ENCODE measurements around the gene SCAMP5. TPM values are rescaled to one million over a fixed set of nuclear protein-coding genes. Genes with fewer than 3 reads are reported as not detected.

Gene SCAMP5
- total RNA-seq, 5 donors from 2014 or later (not counting 1 experiment from before 2014, with no cell fraction given) = 0.26 to 8.2 (median 0.51) TPM

DNA sequence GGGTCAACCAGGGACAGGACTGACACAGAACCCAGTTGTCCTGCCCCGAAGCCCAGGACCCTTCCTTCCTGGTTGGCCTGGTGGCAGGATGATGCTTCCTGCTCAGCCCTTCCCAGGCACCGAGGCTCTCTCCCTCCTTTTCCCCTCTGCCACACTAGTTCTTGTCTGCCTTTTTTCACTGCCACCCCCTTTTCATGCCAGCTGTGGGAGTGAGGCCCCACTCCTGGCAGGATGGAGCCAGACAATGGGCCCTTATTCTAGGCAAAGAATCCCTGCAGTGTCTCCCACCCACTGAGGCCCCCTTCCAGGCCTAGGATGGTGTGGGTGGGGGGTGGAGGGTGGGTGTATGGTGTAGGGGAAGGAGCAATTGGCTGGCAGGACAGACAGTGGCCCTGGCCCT is 1.1 kb upstream of the SCAMP5 start:
- peaks cover 10 to 18% (median 16%) of the 10 kb centered on the region in 3 donors for H3K4me1 Mint-ChIP-seq
- H3K4me3 ChIP-seq (ENCODE audit: control insufficient read depth in 1 of 2, extremely low read depth in 1 of 2, low read length in 1 of 2) = no peak overlapping the region
- no peaks in the 10 kb centered on the region for H3K36me3 Mint-ChIP-seq
- ChIA-PET CTCF (no interaction called here), POLR2A (no interaction called here)
- H3K4me3 Mint-ChIP-seq = peak overlapping the region in 1 of 3 donors; percentile 85
- no peaks in the 10 kb centered on the region for H3K9me3 ChIP-seq
- ATAC-seq (replicated peaks in 1 of 4) = no peak
- peaks cover 0 to 19% of the 10 kb centered on the region in 2 experiments for H3K4me1 ChIP-seq (ENCODE audit: control insufficient read depth in 1 of 2, extremely low read depth in 1 of 2, insufficient read depth in 2 of 2, low read length in 2 of 2)
- H3K27me3 ChIP-seq (replicated peaks in 1 of 2; ENCODE audit: control insufficient read depth in 2 of 2, extremely low read depth in 1 of 2, insufficient read depth in 2 of 2, low read length in 1 of 2) = peaks cover 0 to 43% of the 10 kb centered on the region in 2 experiments
- no peak overlapping the region for H3K27ac Mint-ChIP-seq
- H3K27ac ChIP-seq (ENCODE audit: low read length) = no peak overlapping the region
- H3K36me3 ChIP-seq (ENCODE audit: control insufficient read depth in 2 of 2, extremely low read depth in 1 of 2, insufficient read depth in 1 of 2, low read length in 1 of 2) = no peaks in the 10 kb centered on the region
- 86% methylated on average over 2 of the region's 2 CpGs for WGBS (ENCODE audit: insufficient coverage)
- peaks cover 25 to 30% of the 10 kb centered on the region in 2 donors for H3K27me3 Mint-ChIP-seq
- no peak for DNase-seq
- H3K9me3 Mint-ChIP-seq = no peaks in the 10 kb centered on the region

DNA sequence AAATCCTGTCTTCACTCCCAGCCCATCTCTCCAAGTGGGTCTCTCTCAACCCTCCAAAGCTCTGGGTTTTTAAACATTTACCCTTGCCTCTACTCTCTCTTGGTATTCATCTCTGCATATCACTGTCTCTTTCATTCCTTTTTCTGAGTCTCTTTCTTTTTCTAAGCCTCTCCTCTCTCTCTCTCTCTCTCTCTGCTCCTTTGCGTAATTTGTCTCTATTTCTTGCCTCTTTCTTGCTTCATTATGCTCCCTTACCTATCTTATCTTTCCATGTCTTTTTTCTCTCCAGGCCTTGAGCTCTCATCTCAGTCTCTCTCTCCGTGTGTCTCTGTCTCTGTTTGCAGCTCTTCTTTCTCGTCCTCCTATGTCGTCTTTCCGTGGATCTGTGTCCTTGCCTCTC is 678 bp upstream of the SCAMP5 start:
- Mint-ChIP-seq H3K9me3 (no peaks in the 10 kb centered on the region), H3K4me1 (peaks cover 10 to 18% (median 16%) of the 10 kb centered on the region in 3 donors), H3K27ac (no peak overlapping the region), H3K27me3 (peaks cover 27 to 32% of the 10 kb centered on the region in 2 donors), H3K4me3 (peak overlapping the region; percentile 77 to 85 (median 78)), H3K36me3 (no peaks in the 10 kb centered on the region)
- peaks cover 0 to 48% of the 10 kb centered on the region in 2 experiments for H3K27me3 ChIP-seq (replicated peaks in 1 of 2; ENCODE audit: control insufficient read depth in 2 of 2, extremely low read depth in 1 of 2, insufficient read depth in 2 of 2, low read length in 1 of 2)
- peaks cover 0 to 19% of the 10 kb centered on the region in 2 experiments for H3K4me1 ChIP-seq (ENCODE audit: control insufficient read depth in 1 of 2, extremely low read depth in 1 of 2, insufficient read depth in 2 of 2, low read length in 2 of 2)
- H3K27ac ChIP-seq (ENCODE audit: low read length) = no peak overlapping the region
- 97% methylated on average over 3 of the region's 5 CpGs for WGBS (ENCODE audit: insufficient coverage)
- ATAC-seq (replicated peaks in 1 of 4) (no peak), DNase-seq (no peak)
- no peaks in the 10 kb centered on the region for H3K36me3 ChIP-seq (ENCODE audit: control insufficient read depth in 2 of 2, extremely low read depth in 1 of 2, insufficient read depth in 1 of 2, low read length in 1 of 2)
- ChIA-PET CTCF (interaction anchor here (0.9 to 1.5 kb wide), 3 partner anchors 29 to 207 kb away, joined by 3 read pairs; partner anchors contain the start of genes CPLX3 (in 1 of the 2) and PPCDC (in 1 of the 2)), POLR2A (interaction anchor here in 1 of 2 donors (0.7 kb wide), 1 partner anchor 167 kb away, joined by 5 read pairs; no protein-coding TSS in a partner anchor)
- H3K4me3 ChIP-seq (ENCODE audit: control insufficient read depth in 1 of 2, extremely low read depth in 1 of 2, low read length in 1 of 2) = peak overlapping the region in 1 of 2 donors; percentile 66
- H3K9me3 ChIP-seq = no peaks in the 10 kb centered on the region

DNA sequence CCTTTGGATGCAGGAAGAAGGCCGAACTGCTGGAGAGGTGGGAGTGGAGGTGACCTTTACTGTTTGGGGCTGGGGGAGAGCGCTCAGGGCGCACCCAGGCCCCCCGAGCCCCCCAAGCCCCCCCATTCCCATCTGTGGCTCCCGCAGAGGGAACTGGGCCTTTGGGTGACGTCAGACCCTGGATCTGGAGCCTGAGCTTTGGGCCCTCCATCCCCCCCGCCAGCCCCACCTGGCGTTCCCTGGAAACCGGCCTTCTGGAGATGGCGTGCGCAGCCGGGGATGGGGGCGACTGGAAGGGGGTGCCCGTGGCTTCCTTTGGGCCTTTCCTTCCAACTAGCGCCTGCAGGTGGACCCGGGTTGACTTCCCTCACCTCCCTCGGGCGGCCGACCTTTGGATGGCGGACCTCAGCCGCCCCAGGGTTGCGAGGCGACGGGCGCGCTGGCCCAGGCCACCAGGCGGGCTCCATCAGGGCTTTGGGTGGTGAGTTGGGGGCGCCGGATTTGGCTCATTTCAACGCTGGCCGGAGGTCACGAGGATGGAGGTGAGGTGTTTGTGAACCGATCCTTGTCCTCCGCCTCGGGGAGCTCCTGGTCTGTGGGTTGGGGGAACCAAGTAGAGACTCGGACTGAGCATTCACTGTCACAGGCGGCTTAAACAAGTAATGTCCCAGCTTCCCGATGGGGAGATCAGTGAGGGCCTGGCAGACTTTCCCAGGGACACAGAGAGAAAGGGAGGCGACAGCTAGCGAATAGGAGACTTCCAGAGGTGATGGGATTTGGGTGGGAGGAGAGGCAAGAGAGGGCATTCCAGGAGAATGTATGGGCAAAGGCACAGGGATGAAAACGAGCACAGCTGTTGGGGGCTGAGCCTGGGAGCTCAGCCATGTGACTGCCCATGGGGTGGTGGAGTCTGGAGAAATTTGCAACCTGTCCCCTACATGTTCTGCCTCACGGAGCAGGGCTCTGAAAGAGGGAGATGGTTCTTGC is 709 bp downstream of the SCAMP5 start:
- DNase-seq (peak in 2 of 35 experiments; percentile 3 to 13), ATAC-seq (replicated peaks in 1 of 4) (no peak)
- no peaks in the 10 kb centered on the region for H3K36me3 Mint-ChIP-seq
- CTCF ChIA-PET = interaction anchor here (0.5 to 1.5 kb wide), 7 partner anchors 19 to 361 kb away, joined by 3 to 6 read pairs (median 3); partner anchors contain the start of genes CPLX3 (in 1 of the 2) and PPCDC (in 1 of the 2)
- peaks cover 31 to 34% of the 10 kb centered on the region in 2 donors for H3K27me3 Mint-ChIP-seq
- H3K27me3 ChIP-seq (replicated peaks in 1 of 2; ENCODE audit: control insufficient read depth in 2 of 2, extremely low read depth in 1 of 2, insufficient read depth in 2 of 2, low read length in 1 of 2) = peaks cover 0 to 50% of the 10 kb centered on the region in 2 experiments
- no peak overlapping the region for H3K27ac ChIP-seq (ENCODE audit: low read length)
- no peaks in the 10 kb centered on the region for H3K36me3 ChIP-seq (ENCODE audit: control insufficient read depth in 2 of 2, extremely low read depth in 1 of 2, insufficient read depth in 1 of 2, low read length in 1 of 2)
- no peaks in the 10 kb centered on the region for H3K9me3 ChIP-seq
- H3K27ac Mint-ChIP-seq = no peak overlapping the region
- POLR2A ChIA-PET = no interaction called here
- H3K4me3 Mint-ChIP-seq = peak overlapping the region; percentile 66 to 85 (median 78)
- peak overlapping the region; percentile 66 to 74 for H3K4me3 ChIP-seq (ENCODE audit: control insufficient read depth in 1 of 2, extremely low read depth in 1 of 2, low read length in 1 of 2)
- WGBS (ENCODE audit: insufficient coverage) = 38% methylated on average over 36 of the region's 42 CpGs
- H3K9me3 Mint-ChIP-seq = no peaks in the 10 kb centered on the region
- peaks cover 10 to 18% (median 16%) of the 10 kb centered on the region in 3 donors for H3K4me1 Mint-ChIP-seq
- H3K4me1 ChIP-seq (ENCODE audit: control insufficient read depth in 1 of 2, extremely low read depth in 1 of 2, insufficient read depth in 2 of 2, low read length in 2 of 2) = peaks cover 0 to 19% of the 10 kb centered on the region in 2 experiments

DNA sequence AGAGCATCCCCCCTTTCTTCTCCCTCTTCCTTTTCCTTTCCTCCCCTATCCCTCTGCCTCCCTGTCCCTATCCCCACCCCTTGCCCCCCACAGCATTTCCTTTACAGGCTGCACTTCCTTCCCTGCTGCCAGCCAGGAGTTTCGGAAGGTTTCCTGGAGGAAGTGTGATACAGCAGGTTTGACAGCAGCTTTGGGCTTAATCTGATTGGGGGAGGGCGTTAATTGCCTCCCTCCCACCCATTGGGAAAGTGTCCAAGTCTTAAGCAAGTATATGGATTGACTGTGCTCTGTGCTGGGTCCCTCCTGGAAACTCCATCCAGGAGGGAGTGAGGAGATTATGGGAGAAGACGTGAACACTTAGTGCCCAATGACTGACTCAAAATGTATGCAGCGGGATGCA is 1.8 kb downstream of the SCAMP5 start:
- Histone ChIP-seq H3K36me3 (ENCODE audit: control insufficient read depth in 2 of 2, extremely low read depth in 1 of 2, insufficient read depth in 1 of 2, low read length in 1 of 2) (no peaks in the 10 kb centered on the region), H3K27ac (ENCODE audit: low read length) (no peak overlapping the region), H3K27me3 (replicated peaks in 1 of 2; ENCODE audit: control insufficient read depth in 2 of 2, extremely low read depth in 1 of 2, insufficient read depth in 2 of 2, low read length in 1 of 2) (peaks cover 0 to 45% of the 10 kb centered on the region in 2 experiments), H3K4me3 (ENCODE audit: control insufficient read depth in 1 of 2, extremely low read depth in 1 of 2, low read length in 1 of 2) (no peak overlapping the region), H3K9me3 (no peaks in the 10 kb centered on the region), H3K4me1 (ENCODE audit: control insufficient read depth in 1 of 2, extremely low read depth in 1 of 2, insufficient read depth in 2 of 2, low read length in 2 of 2) (peaks cover 0 to 19% of the 10 kb centered on the region in 2 experiments)
- no peaks in the 10 kb centered on the region for H3K9me3 Mint-ChIP-seq
- POLR2A ChIA-PET = no interaction called here
- ATAC-seq (replicated peaks in 1 of 4) (no peak), DNase-seq (no peak)
- H3K27me3 Mint-ChIP-seq = peaks cover 28 to 31% of the 10 kb centered on the region in 2 donors
- CTCF ChIA-PET = no interaction called here
- no peaks in the 10 kb centered on the region for H3K36me3 Mint-ChIP-seq
- H3K4me1 Mint-ChIP-seq = peaks cover 10 to 18% (median 16%) of the 10 kb centered on the region in 3 donors
- WGBS (ENCODE audit: insufficient coverage) = 88% methylated on average over 2 of the region's 4 CpGs
- peak overlapping the region in 1 of 3 donors; percentile 79 for H3K4me3 Mint-ChIP-seq
- no peak overlapping the region for H3K27ac Mint-ChIP-seq

DNA sequence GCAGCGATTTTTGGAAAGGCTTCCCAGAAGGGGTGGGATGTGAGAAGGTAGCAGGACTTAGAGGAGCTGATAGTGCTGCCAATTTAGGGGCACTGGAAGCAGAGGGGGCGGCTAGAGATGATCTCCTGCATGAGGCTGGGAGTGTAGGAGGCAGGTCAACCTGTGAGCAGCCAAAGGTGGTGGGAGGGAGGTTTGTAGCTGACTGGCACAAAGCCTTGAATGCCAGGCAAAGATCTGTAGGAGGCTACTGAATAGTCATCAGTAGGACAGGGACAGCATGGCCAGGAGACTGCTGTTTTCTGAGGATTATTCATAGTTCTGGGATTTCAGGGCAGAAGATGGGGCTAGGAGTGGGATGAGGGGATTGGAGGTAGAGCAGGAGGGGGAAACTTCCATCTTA is 2.2 kb downstream of the SCAMP5 start:
- no peaks in the 10 kb centered on the region for H3K36me3 Mint-ChIP-seq
- ATAC-seq (replicated peaks in 1 of 4) (no peak), DNase-seq (no peak)
- Histone ChIP-seq H3K9me3 (no peaks in the 10 kb centered on the region), H3K4me3 (ENCODE audit: control insufficient read depth in 1 of 2, extremely low read depth in 1 of 2, low read length in 1 of 2) (no peak overlapping the region), H3K4me1 (ENCODE audit: control insufficient read depth in 1 of 2, extremely low read depth in 1 of 2, insufficient read depth in 2 of 2, low read length in 2 of 2) (peaks cover 0 to 19% of the 10 kb centered on the region in 2 experiments), H3K27me3 (replicated peaks in 1 of 2; ENCODE audit: control insufficient read depth in 2 of 2, extremely low read depth in 1 of 2, insufficient read depth in 2 of 2, low read length in 1 of 2) (peaks cover 0 to 45% of the 10 kb centered on the region in 2 experiments), H3K36me3 (ENCODE audit: control insufficient read depth in 2 of 2, extremely low read depth in 1 of 2, insufficient read depth in 1 of 2, low read length in 1 of 2) (no peaks in the 10 kb centered on the region), H3K27ac (ENCODE audit: low read length) (no peak overlapping the region)
- H3K4me1 Mint-ChIP-seq = peaks cover 10 to 18% (median 16%) of the 10 kb centered on the region in 3 donors
- WGBS (ENCODE audit: insufficient coverage) = 75% methylated on average over 2 of the region's 2 CpGs
- H3K27me3 Mint-ChIP-seq = peaks cover 32 to 33% of the 10 kb centered on the region in 2 donors
- ChIA-PET POLR2A (no interaction called here), CTCF (no interaction called here)
- H3K4me3 Mint-ChIP-seq = peak overlapping the region in 1 of 3 donors; percentile 79
- H3K27ac Mint-ChIP-seq = no peak overlapping the region
- H3K9me3 Mint-ChIP-seq = no peaks in the 10 kb centered on the region

DNA sequence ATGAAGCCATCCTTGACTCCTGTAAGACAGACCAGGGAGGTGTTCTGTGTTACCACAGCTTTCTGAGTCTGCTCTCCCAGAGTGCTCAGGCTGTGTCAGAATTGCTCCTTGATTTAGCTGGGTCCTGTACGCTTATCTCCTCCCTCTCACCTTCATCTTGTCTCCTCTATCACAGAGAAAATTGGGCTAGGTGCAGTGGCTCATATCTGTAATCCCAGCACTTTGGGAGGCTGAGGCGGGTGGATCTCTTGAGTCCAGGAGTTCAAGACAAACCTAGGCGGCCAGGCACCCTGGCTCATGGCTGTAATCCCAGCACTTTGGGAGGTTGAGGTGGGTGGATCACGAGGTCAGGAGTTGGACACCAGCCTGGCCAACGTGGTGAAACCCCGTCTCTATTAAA is 5.9 kb downstream of the SCAMP5 start:
- H3K4me1 ChIP-seq (ENCODE audit: control insufficient read depth in 1 of 2, extremely low read depth in 1 of 2, insufficient read depth in 2 of 2, low read length in 2 of 2) = peaks cover 0 to 5% of the 10 kb centered on the region in 2 experiments
- H3K9me3 ChIP-seq = no peaks in the 10 kb centered on the region
- DNase-seq (no peak), ATAC-seq (replicated peaks in 1 of 4) (no peak)
- Mint-ChIP-seq H3K27me3 (peaks cover 27 to 30% of the 10 kb centered on the region in 2 donors), H3K36me3 (no peaks in the 10 kb centered on the region), H3K27ac (no peak overlapping the region), H3K4me1 (peaks cover 4 to 6% (median 4%) of the 10 kb centered on the region in 3 donors), H3K4me3 (no peak overlapping the region), H3K9me3 (no peaks in the 10 kb centered on the region)
- CTCF ChIA-PET = no interaction called here
- peaks cover 0 to 37% of the 10 kb centered on the region in 2 experiments for H3K27me3 ChIP-seq (replicated peaks in 1 of 2; ENCODE audit: control insufficient read depth in 2 of 2, extremely low read depth in 1 of 2, insufficient read depth in 2 of 2, low read length in 1 of 2)
- H3K27ac ChIP-seq (ENCODE audit: low read length) = no peak overlapping the region
- WGBS (ENCODE audit: insufficient coverage) = 74% methylated on average over 3 of the region's 6 CpGs
- H3K36me3 ChIP-seq (ENCODE audit: control insufficient read depth in 2 of 2, extremely low read depth in 1 of 2, insufficient read depth in 1 of 2, low read length in 1 of 2) = no peaks in the 10 kb centered on the region
- POLR2A ChIA-PET = no interaction called here
- no peak overlapping the region for H3K4me3 ChIP-seq (ENCODE audit: control insufficient read depth in 1 of 2, extremely low read depth in 1 of 2, low read length in 1 of 2)
